Measurements from ENCODE around the gene TSPAN9.
"Not testable (repeated sequence)": the region's sequence is repeated elsewhere in the genome, so short reads cannot be mapped to it uniquely, and the experiment has no call there.

The TSPAN9 gene

DNA sequence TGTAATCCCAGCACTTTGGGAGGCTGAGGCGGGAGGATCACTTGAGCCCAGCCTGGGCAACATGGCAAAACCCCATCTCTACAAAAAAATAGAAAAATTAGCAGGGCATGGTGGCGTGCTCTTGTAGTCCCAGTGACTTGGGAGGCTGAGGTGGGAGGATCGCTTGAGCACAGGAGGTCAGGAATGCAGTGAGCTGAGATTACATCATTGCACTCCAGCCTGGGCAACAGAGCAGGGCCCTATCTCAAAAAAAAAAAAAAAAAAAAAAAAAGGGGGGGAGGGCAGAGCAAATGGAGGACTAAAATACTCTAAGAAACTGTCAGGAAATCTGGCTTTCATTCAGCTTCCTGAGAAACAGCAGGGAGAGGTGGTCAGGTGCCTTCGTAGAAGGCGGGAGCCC, 31.7 kb upstream of the TSPAN9 start:
- no peak for DNase-seq

DNA sequence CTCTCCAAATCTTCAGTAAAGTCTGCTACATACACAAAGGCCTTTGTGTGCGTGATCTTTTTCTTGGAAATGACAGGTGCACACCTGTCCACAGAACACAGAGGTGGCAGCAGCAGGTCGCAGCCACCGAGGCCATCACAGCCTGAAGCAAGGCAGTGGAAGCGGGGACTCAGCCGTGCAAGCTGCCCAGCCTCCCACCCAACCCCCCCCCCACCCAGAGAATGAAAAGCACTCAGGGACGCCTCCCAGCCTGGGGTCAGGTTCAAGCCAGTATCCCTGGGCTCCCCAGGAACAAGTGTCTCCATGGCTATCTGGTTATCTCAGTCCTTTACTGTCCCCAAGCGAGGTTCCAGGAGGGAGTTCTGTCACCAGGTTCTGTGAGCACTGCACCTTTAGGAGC, 31.2 kb upstream of the TSPAN9 start:
- no peak for DNase-seq

DNA sequence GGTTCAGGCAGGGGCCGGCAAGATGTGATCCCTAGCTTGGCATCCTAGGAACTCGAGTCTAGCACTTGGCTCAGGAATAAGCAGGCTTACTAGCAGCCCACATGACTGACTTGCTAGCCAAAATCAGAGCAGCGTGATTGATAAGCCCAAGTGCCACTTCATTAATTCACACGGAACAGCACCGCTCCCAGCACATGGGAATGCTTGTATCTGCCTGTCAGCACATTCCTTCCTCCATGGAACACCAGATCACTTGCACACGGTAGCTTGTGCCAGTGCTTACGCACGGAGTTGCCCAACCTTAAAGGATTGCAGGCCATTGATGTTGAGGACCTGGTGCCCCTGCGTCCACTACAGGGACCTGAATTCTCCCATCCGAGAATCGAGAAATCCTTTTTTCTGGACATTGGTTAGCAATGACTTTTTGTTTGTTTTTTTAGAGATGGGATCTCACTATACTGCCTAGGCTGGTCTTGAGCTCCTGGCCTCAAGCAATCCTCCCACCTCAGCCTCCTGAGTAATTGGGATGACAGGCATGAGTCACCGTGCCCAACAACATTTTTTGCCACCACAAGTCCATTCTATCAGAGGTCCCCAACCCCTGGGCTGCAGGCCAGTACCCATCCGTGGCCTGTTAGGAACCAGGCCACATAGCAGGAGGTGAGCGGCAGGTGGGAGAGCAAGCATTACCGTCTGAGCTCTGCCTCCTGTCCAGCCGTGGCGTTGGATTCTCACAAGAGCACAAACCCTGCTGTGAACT, 30.6 kb upstream of the TSPAN9 start:
- no peak for DNase-seq

DNA sequence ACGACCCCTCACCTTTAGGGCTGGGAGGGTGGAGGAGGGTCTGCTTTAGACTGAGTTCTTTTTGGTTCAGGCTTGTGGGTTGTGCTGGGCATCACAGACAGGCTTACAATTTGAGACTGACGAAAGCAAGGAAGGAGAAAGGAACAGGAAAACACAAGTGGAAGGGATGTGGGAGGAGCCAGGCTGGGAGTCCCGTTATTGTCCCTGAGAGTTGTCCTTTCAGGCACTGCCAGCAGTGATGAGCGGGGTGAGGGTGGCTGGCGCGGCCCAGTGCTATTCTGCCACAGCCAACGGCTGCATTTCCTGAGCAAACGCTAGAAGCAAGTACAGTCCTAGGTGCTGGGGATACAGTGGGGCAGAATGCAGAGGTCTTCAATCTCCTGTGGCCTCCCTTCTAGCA, 29.2 kb upstream of the TSPAN9 start:
- no peak for DNase-seq

DNA sequence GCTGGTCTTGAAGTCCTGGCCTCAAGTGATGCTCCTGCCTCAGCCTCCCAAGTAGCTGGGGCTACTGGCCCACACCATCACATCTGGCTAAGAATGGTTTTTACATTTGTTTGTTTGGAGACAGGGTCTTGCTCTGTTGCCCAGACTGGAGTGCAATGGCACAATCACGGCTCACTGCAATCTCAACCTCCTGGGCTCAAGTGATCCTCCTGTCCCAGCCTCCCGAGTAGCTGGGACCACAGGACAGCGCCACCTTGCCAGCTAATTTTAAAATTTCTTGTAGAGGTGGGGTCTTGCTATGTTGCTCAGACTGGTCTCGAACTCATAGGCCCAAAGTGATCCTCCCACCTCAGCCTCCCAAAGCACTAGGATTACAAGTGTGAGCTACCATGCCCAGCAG, 28.6 kb upstream of the TSPAN9 start:
- no peak for DNase-seq

DNA sequence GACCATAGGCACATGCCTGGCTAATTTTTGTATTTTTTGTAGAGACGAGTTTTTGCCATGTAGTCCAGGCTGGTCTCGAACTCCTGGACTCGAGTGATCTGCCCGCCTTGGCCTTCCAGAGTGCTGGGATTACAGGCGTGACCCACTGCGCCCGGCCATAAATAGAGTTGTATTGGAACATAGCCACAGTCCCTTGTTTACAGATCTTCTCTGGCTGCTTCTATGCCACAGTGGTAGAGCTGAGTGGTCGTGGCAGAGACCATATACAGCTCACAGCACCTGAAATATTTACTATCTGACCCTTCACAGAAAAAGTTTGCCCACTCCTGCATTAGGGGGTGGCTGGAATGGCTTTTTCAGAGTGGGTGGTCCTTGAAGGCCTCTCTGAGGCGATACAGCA, 28.0 kb upstream of the TSPAN9 start:
- DNase-seq: no peak

DNA sequence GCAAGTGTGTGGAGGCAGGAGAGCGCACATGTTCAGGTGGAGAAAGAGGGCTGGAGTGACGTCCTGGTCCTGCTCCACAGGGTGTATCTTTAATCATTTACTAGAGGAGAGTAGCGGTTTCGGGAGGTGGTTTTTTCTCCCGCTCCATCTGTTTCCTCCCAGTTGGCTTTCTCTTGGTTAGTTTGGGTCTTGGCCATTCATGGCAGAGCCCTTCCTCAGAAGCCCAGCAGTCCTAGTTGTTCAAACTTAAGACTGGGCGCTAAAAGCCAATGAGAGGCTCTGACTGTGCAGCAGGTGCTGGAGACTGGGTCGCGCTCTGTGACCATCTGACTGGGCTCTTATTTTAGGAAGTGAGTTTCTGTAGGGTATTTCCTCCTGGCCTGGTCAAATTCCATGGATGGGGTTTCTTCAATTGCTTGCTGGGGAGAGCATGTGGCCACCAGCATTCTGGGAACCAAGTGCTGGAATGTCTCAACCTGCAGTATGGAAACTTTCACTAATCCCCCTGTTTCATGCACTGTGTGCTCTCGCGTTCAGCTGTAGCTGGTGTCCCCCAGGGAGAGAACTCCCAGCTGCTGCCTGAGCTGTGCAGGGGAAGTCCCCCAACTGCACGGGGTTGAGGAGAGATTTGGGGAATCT, 27.4 kb upstream of the TSPAN9 start:
- no peak for DNase-seq

DNA sequence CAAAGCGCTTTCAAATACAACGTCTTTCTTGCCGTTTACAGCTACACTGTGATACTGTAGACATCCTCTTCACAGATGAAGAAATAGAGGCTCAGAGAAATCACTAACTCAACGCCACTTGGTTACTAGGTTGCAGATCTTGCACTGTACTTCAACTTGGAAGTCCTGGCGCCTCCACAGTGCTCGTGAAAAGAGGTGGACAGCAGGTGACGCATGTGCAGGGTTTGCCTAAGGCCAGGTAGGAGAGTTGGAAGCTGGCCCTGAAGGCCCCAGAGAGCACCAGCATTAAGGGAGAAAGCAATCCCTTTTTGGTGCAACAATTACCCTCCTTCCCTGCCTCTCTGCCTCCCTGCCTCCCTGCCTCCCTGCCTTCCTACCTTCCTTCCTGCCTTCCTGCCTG, 22.8 kb upstream of the TSPAN9 start:
- no peak for DNase-seq

DNA sequence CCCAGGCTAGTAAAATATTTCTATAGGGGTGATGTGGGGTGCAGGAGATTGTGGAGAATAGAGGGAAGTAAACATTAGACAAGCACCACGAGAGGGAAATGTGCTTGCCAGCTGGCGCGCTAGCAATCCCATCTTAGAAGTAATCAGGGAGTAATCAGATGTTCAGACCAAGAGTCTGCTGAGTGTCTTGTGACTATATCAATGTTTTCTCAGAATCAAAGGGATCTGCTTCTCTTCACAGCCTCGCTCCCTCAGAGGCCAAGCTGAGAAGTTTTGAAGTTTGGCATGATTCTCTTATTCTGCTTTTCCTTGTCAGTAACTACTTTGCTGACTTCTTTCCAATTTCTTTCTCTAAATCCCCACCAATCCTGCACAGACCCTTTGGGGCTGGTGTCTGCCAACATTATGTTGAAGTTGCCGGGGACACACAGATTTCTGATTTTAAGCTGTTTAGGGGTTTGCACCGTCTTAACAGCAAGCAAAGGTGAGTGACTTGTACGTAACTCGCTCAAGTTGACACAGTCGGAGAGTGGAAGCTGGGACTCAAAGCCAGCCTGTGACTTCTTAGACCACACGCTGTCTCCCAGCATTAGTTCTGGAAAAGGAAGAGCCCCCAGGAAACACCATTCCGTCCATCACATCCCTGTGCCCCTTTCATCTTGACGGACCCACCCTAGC, 22.0 kb upstream of the TSPAN9 start:
- no peak for DNase-seq

DNA sequence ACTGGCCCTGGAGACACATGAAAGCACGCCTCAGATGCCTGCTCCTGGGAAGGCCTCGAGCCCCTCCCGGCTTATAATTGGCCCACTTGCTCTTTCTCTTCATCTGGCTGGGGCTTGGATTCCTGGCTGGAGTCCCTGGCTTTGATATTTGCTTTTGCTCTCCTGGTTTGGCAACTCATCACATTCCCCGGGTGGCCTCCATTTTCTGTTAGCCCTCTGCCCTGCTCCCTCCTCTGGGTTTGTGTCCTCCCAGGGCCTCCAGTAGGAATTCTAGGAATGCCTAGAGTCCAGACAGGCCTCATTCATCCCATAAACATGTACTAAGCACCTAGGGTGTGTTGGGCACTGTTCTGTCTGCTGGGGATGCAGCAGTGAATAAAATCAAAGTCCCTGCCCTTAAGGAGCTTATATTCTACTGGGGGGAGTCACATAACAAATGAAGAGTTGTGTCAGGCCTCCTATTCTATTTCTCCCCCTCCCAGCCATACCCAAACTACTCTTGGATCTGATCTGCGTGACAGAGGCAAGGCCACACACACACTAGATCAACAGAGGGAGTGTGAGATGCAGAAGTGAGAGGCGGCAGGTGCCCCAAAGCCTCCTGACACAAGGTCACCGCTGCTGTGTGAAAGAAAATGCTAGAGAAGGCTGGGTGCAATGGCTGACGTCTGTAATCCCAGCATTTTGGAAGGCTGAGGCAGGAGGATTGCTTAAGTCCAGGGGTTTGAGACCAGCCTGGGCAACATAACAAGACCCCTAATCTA, 21.3 kb upstream of the TSPAN9 start:
- DNase-seq: no peak

DNA sequence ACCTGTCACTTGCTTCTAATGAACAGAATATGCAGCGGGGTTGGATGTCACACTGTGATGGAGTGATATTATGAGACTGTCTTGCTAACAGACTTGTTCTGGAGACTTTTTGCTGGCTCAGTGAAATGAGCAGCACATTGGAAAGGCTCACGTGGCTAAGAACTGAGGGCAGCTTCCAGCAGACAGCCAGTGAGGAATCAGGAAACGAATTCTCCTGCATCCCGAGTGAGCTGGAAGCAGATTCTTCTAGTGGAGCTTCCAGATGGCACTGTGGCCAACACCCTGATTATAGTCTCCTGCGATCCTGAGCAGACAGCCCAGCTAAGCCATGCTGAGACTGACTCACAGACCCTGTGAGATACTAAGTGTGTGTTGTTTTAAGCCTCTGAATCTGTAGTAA, 16.1 kb upstream of the TSPAN9 start:
- peak; percentile 24 for DNase-seq

DNA sequence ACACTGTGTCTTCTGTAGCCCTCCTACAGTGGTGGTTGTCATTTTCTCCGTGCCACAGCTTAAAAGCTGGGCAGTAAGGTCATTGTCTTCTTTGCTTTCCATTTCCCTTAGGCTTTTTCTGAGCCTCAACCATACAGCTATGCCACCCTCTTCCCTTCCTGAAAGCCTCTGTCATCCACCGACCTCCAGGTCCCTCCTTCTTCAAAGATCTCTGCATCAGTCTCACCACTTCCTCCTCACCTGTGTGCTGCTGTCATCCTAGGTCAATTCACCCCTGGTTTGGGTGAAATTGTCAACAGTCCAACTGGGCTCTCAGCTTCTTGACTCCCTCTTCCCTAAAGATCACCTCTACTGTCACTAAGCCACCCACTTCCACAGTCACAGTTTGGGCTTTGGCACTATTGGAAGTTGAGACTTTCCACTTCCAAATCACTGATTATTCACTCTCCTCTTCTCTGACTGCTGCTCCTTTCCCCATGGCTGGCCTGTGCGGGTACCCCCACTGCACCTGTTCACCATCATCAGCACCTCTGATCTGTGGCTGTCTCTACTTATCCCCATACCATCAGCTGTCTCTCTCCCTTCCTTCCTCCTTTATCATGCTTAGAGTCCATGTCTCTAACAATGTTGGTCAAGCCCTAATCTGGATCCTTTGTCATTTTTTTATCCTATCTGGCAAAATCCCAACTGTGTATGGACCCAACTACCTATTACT, 15.5 kb upstream of the TSPAN9 start:
- no peak for DNase-seq

DNA sequence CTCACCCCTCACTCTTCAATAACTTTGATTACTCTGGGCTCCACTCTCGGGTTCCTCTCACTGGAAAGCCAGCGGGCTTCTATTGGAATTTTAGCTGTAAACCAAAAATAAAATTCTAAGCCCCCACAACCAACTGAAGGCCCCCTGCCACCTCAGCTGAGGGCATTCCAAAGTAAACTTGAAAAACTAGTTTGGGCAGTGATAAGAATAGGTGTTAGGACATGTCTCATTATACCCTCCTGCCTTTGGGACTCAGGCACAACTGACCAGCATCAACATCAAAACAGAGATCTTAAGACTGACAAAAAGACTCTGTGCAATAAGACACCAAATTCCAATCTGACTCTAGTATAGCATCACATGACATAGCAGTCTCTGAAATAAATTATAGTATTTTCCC, 11.9 kb upstream of the TSPAN9 start:
- DNase-seq: no peak

DNA sequence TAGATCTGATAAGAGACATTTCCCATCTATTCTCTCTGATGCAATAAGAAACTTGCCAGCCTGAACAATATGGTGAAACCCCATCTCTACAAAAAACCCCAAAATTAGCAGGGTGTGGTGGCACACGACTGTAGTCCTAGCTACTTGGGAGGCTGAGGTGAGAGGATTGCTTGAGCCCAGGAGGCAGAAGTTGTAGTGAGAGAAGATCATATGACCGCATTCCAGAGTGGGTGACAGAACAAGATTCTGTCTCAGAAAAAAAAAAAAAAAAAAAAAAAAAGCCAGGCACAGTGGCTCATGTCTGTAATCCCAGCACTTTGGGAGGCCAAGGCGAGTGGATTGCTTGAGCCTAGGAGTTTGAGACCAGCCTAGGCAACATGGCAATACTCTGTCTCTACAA, 11.3 kb upstream of the TSPAN9 start:
- DNase-seq: not testable (repeated sequence)

DNA sequence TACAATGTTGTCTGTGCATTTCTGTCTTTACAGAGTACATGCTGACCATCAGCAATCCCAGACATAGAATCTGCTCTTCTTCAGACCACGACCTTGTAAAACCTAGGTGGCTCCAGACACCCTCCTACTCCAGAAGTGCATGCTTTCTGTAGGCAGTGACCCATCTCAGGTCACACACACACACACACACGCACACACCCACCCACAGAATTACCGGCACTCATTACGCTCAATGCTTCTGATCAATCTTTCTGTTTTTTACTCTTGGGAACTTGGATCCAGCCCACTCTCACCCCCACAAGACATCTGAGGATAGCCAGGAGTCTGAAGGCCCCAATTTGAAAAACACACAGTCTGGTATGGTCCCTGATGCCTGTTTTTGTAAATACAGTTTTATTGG, 7.5 kb upstream of the TSPAN9 start:
- DNase-seq: no peak

DNA sequence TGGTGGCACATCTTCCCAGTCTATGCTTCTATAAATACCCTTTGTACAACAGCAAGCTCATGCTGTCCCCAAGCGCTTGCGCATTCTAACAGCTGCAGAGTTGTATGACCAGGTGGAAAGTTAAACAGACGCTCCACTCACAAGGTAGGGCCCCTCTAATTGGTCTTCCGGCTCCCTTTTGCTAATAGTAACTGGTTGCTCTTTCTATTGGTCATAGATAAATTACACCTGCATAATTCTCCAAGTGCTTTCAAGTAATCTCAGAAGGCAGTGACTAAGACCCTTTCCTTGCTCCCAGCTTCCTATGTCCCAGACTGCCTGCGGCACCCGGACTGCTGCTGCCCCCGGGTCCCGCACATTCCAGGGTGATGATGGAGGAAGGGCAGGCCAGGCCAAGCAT, 6.1 kb upstream of the TSPAN9 start:
- no peak for DNase-seq

DNA sequence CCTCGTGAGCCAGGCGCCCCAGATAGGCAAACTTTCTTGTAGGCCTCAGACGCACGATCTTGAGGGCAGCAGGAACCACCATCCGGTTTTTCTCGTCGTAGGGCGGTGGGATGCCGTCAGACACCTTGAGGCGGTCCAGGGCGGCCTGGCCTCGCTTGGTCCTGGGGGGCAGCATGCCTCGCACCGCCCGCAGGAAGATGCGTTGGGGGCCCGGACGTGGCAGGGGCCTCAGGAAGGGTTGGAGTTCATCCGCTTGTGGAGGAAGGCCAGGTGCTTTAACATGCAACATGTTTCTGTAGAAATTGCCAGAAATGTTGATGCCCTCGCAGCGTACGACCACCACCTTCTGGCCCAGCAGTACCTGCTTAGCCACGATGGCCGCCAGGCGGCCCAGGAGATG, 5.5 kb upstream of the TSPAN9 start:
- no peak for DNase-seq

DNA sequence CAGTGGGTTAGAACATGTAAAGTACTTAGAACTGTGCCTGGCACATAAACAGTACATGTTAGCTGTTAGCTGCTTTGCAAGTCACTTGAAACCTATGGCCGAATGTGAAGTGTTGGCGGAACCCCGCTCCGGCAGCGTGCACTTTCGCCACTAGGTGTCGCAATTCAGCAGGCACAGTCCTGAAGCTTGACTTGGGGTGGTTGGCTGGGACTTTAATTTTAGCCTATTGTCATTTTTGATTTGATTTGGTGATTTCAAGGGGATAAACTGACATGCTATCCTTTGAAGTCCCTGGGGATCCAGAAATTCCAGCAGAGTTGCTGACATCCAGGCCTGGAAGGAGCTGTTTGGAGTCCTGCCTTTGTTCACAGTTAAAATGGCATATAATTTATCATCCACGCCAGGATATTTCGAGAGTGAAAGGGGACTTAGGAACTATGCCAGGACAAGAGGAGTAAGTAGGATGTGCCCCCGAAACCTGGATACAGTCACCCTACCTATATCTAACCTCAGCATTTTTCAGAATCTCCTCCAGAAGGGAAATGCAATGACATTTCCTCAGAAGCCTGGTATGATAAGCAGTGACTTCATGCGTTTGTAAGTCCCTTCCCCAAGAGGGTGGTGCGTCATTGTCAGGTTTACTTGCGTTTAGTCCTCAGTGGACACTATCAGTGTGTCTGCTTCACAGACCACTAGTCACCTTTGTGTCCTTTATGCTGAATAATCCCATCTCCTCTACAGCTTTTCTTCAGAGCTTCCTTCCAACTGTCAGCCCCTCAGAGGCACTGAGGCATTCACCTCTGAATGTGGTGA, 3.5 kb upstream of the TSPAN9 start:
- DNase-seq: peak; percentile 52

DNA sequence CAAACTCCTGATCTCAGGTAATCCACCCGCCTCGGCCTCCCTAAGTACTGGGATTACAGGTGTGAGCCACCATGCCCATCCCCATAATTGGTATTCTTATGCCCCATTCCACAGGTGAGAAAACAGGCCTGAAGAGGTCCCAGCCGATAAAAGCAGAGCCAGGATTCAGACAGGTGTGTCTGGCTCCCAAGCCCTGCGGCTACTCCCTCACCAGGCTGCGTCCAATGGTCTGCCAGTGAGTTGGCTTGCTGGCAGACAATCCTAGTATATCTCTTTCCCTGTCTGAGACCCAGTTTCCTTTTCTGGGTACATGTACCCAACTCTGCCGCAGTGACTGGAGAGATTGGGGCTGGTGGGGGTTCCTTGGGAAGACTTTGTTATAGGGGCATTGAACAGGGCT, 1.9 kb upstream of the TSPAN9 start:
- DNase-seq: no peak

DNA sequence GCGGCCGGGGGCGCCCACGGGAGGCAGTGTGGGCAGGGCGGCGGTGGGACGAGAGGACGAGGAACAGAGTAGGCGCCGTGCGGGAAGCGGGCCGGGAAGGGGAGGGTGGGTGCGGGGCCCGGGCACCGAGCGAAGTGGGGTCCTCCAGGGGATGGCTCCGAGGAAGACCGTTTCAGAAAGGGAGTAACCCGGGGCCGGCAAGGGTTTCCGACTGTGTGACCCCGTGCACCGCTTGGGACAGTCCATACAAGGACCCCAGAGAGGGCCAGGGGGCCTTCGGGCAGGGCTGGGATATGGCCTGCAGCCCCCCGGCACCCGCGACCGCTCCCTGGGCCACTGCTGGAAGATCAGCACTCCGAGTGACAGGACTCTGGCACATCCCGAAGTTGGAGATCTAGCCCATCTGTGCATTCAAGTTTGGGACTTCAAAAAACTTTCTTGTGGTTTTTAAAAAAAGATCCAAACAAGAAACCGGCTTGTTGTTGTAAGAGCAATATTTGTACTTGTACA, 448 bp downstream of the TSPAN9 start:
- DNase-seq: no peak

DNA sequence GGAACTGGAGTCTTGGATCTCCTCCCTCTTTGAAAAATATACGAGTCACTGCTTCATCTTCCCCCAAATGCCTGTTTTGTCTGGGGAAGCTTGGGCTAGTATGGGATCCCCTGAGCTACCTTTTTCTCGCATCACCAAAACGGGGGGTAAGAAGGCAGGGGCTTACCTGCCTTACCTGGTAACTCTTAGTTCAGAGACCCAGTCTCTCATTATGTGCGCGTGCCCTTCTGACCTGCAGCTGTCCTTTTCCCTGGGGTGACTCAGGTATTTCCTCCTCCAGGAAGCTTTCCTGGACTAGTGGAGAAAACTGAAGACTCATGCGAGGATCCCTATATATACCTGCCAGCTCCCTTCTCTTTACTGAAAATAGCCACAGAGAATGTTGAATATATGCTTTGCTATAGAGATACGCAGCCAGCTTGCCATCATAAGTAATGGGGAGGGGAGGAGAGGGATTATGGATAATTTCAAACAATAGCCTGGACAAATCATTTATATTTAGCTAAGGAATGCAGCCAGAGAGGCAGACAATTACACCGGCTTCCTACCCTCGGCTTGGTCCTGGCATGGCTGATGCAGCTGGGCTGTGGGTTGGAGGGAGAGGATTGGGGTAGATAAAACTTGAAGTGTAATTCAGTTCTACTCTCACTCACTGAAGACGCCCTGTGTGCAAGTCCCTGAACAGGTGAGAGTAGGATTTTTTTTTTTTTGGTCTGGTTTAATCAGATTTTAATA, 1.1 kb downstream of the TSPAN9 start:
- no peak for DNase-seq

Measured in amniotic stem cell (primary cell).